NCI-H128 (cell line): ENCODE measurements around the gene IL1RAP.

Source experiments
- DNase-seq: peaks from one replicate; lab custom pipeline; 2025; ENCODE audit not compliant: unreplicated experiment; lab: John Stamatoyannopoulos, UW

IL1RAP gene

DNA sequence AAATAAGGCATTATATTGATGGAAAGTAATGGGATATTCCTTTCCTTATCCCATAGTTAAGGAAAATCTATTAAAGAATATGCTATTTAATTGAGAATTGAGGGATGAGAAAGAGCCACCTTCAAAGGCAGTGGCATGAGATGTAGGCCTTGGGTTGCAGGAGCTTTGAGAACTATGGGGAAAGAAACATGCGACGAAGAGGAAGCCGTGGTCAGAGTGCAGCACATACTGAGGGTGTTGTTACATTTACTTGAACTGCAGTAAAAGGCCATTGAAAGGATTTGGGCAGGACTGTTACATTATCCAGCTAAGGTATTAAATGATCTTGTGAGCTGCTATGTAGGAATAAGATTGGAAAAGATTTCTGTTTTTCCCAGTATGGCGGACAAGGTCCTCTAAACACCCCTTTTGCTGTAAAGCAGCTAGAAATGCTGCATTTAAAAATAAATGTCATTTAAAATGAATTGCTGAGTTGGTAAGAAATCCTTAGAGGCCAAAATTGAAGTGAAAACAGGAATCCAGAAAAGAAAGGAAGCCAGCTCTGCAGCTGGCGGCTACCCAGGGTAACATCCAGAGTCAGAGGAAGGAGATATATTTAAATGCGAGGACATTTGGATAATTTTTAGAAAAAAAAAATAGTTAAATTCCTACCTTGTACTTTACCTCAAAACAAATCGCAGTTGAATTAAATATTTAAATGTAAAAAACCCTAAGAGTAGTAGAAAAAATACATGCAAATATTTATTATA lies 61.7 kb downstream of the IL1RAP start:
- no peak for DNase-seq

DNA sequence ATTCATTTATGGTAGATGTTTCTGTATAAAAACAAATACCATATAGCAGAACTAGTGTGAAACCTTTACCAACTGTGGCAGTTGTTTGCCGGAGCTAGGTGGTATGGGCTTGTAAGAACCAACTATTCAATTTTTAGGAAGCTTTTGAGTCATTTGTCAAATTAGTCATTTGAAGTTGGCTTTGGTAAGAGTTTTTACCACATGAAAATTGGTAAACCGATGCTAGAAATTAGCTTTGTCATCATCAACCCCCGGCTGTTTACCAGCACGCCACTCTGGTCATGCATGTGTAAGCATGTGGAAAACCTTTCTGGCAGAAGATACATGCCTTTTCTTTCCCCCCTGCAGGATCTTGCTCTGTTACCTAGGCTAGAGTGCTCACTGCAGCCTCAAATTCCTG lies 63.3 kb downstream of the IL1RAP start:
- no peak for DNase-seq

DNA sequence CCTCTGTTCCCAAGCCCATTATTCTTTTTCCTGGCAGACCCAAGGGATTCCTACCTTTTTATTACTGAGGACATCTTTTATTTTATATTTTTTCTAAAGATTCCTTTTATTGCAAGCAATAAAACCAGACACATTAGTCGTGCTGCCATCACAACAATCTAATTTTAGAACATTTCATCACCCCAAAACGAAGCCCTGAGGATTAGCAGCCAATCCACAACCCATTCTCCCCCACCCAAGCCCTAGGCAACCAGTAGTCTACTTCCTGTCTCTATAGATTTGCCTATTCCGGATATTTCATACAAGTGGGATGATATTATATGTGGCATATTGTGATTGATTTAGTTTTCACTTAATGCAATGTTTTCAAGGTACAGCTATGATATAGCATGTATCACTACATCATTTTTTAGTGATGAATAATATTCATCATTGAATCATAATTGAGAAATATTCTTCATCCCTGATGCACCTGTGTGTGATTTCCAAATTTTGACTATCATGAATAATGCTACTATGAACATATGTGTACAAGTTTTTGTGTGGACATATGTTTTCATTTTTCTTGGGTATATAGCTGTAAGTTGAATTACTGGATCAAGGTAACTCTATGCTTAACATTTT lies 65.7 kb downstream of the IL1RAP start:
- DNase-seq = no peak

DNA sequence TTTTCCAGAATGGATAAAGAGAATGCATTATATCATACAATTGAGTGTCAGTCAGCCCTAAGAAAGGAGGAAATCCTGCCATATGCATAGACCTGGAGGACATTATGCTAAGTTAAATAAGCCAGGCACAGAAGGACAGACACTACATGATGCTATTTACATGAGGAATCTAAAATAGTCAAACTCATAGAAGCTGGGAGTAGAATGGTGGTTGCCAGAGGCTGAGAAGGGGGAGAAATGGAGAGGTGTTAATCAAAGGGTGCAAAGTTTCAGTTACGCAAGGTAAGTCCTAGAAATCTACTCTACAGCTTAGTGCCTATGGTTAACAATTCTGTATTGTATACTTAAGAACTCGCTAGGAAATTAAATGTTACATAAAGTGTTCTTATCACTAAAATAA lies 66.5 kb downstream of the IL1RAP start:
- no peak for DNase-seq

DNA sequence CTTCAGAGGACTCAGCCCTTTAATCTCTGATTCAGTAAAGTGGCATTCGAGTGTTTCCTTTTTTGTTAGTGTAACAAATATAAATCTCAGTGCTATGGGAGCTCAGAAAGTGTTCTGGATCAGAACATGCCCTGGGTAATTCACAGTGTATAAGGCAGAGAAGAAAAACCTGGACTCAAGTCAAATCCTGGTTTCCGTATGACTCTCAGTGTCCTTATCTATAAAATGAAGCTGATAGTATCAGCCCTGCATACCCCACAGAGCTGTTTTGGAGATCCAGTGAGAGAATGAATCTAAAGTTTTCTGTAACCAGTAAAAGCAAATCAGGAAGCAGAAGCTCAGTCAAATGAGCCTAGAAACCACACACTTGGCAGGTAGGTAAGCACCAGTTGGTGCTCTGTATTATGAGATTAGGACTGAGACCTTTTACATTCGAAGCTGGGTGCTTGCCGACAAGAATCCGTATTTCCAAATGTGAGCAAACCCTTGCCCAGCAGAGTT lies 67.2 kb downstream of the IL1RAP start:
- no peak for DNase-seq

DNA sequence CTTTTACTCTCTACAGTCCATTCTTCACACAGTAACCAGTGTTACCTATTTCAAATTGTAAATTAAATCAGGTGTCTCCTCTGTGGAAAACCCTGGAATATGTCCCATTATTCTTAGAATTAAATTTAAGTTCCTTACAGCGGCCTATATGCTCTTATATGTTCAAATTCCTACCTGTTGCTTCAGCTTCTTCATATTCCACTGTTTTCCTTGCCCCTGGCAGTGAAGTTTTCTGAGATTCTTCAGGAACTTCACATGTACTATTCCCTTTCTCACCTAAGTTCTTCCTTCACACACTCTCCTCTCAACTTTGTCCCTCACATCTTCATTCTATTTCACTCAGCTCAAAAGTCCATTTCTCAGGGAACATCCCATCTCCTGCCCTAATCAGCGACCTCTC lies 68.8 kb downstream of the IL1RAP start:
- no peak for DNase-seq

DNA sequence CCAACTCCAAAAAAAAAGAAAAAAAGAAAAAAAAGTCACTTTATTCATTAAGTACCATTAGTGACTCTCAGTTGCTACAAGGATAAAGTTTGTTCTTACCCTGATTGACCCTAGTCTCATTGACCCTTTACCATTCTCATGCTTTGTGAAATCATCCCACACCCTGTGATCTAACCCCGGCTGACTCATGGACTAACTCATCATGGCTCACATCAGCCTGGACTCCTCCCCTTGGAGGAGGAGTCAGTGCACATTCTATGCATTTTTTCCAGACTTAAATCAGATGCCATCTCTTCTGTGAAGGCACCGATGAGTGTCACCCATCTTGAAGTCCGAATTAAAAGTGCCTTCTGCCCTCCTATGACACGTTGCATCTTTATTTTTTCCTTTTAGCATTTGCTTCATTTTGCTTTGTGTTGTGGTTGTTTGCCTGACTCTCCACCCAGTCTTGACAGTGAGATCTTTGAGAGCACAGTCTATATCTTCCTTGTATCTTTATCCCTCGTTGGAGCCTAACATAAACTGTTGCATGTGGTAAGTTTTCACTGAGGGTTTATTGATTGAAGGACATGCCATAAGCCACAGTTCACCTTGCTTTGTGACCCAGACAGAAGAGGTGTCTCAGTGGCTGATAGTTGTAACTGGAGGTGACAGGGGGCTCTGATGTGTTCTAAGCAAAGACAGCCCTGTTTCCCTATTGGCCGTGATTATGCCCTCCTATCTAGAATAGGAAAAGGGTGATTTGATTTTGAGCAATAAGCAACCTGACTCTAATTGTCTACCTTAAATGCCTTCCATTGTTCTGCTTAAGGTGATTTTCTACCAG lies 72.1 kb downstream of the IL1RAP start:
- DNase-seq = no peak

DNA sequence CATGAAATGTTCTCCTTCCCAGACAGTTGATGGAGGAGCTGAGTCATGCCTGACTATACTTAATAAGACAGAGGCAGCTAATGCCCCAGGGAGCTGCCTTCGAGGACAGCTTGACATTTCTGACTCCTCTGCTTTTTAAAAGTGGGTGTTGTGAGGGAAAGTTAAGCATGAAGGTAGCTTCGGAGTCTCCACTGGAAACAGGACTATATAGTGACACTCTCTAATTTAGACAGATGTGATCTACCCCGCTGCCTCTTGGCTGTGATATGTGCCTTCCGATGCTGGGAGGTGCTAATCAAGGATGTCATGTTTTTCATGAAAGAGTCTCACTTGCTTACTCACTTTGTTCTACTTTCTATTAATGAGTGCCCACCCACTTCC lies 72.7 kb downstream of the IL1RAP start:
- DNase-seq = no peak

DNA sequence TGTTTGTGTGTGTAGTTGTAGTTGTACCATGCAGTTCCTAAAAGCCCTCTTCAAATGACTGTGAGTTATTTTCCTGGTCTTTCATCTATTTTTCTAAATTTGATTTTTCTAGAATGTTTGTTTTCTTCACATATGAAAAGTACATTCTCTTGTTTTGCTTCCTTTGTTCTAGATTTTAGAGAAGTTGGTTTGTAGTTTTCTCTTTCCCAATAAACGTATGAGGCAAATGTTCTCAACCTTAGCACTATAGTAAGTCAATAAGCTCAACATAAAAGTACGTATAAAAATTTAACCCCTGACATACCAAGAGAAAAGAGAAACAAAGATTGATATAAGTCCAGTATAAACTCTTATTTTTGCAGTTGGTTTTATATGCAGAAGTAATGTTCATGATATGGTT lies 74.7 kb downstream of the IL1RAP start:
- no peak for DNase-seq

DNA sequence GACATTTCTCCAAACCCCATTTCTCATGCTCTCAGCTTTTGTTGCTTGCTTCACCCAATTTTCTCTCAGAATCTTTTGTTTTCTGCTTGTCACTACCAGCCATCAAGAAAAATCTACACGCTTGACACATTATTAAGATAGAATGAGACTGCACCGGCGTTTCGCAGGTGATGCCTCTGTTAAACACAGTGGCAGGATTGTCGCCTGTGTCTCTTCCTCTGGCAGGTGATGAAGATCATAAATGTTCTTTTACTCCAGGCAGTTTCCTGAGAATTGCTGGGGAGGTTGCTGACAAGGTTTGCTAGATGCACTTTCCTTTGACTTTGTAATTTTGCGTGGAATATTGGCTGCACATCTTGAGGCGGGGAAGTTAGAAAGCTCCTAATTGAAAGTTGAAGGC lies 75.4 kb downstream of the IL1RAP start:
- DNase-seq = no peak

DNA sequence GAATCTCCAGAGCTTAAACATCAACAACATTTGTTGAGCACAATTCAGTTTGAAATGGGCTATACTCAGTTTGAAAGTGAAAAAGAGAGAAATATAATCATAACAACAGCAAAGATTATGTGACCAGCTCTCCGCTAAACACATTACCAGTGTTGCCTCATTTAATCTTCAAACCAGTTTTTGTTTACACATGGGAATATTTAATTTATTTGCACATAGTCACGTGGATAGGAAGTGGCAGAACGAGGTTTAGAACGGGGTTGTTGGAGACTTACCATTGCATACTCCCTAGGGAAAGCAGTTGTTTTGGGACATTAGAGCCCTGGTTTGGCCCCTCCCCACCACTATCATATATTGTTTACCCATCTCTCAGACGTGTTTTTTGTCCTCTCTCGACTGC lies 77.2 kb downstream of the IL1RAP start:
- DNase-seq = no peak

DNA sequence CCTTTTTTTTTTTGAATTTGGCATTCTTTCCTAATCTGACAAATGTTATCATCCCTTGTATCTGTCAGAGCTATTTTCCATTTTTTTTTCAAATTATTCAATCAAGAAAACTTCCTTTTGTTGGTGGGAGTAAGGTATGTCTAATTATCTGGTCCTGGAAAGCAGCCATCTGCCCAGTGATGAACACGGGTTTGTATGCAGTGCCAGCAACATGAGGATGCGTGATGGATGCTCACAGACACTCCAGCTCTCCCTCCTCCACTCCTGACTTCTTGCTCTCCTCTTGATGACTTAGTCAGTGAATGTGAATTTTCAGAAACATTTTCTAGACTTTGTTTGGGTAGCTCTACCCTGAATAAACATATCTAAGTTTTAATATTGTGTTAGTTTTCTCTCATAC lies 79.2 kb downstream of the IL1RAP start:
- DNase-seq = no peak

DNA sequence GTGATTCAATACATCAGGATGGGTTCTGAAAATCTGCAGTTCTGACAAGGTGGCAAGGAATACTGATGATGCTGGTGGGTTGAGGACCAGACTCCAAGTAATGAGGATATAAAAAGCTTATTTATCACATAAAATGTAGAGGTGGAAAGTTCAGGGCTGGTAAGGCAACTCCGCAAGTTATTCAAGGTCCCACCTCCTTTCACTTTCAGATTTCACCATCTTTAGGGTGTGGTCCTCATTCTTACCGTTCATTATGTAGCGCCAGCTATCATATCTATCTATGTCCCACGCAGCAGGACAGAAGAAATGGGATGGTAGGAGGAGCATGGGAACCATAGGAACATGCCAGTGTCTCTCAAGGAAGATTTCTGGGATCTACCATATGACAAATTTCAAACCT lies 80.3 kb downstream of the IL1RAP start:
- DNase-seq = no peak

DNA sequence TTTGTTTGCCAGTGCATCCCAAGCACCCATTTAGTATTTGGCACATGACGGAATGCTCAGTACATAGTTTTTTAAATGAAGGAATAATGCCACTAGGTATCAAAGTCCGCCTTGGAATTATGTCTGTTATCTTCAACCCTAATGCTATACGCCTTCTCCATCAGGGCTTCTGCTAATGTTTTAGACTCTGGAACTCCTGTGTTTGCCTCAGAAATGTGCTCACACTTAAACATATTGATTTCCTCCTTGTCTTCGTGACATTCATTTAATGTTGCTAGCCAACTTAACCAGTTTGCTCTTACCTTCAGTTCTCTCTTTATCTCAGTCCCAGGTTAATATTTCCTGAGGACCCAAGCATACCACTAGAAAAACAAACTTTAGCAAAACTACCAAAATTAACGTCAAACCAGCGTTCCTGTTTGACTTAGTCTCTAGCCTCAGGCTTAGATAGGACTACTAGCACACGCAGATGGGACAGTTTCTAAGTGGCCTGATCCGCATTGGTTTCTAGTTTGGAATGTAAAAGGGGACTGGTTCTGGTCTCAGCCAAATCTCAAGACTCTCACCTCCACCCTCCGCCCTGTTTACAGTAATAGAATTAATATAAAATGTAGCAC lies 81.4 kb downstream of the IL1RAP start:
- DNase-seq = no peak

DNA sequence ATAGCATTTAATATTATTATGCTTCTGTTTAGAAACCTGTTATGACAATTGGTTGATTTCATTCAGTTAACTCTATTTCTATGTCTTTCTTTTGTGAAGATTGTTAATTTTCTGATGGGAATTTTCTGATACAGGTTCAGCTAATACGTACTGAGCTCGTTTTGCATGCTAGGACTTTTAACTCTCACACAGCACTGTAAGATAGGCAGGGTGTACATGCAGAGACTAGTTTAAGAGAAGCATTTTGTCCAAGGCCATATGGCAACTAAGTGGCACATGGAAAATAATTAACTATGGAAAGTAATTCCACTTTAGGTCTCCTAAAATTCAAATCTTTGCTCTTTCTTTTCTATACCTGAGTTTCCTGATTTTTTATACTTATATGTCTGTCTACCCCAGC lies 81.9 kb downstream of the IL1RAP start:
- DNase-seq = no peak

DNA sequence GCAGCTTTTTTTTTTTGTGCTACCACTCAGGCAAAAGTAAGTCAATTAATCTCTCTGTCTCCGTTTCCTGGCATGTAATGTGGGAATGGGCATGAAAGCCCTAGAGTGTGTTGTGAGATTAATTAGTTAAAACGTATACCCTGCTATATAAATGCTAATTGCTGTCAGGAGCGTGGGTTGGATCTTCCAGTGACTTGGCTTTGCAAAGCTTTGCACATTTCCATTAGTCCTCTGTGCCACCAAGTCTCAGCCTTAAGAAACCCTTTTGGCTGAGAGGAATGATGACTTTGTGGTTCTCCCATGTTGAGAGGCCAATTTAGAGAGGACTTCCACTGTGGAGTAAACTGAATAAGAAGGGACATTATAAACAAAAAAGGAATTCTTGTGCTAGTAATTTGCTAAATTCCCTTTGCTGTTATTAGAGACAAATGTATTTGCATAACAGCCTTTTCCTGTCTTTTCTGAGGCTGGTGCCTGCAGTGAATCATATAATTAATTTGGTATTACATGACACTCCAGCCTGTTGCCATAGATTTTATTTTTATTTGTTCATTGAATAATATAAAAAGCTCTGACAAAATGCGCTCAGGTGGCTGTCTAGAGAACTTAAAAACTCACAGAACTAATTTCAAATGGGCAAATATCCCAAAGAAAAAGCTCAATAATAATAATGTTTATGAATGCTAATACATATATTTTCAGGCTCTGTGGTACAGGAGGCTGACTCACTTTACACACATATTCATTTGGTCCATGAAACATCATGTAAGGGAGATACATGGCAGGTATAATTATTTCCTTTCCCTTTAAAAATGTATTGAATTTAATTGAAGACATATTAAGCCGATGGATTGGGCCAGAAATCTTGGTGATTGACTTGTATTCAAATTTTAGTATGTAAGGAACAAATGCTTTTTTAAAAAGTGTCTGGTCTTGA lies 82.7 kb downstream of the IL1RAP start:
- DNase-seq = no peak

DNA sequence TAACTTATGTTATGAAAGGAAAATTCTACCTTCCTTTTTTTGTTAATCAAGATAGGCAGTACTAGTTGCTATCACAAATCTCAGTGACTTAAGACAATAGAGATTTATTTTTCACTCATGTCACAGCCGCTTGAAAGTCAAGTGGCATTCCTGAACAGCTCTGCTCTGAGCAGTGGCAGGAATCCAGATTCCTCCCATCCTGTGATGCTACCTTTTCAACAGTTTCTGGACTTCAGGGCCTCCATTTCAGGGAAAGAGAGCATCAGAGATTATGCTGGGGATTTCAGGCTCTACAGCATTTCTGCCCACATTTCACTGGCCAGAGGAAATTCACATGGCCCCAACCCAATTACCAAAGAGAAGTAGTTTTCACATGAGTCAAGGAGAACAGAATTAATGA lies 83.4 kb downstream of the IL1RAP start:
- DNase-seq = no peak

DNA sequence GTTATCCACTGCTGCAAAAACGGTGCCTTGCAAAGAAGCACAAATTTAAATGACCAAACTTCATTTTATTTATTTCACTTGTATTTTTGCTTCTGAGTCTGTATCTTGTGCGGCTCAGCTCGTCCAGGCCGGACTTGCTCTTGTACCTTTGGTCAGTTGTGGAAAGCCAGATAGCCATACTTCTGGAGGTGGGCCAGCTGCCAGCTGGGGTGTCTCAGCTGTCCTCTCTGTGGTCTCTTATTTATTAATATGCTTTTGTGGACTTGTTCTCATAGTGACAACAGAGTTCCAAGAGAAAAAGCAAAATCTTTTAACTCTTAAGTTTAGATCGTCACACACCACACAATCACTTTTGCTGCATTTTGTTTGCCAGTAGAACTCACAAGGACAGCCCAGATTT lies 87.7 kb downstream of the IL1RAP start:
- no peak for DNase-seq

DNA sequence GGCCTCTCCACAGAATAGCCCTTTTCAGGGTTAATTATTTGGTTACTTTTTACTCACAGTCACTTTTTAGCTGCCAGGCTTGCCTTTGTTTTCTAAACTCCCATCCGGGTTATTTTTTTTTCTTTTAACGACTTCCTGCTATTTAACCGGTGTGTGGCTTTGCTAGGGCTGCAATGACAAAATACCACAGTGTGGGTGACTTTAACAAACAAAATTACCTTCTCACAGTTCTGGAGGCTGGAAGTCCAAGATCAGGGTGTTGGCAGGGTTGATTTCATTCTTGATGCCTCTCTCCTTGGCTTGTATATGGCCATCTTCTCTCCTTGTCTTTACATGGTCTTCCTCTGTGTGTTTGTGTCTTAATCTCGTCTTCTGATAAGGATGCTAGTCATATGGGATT lies 91.5 kb downstream of the IL1RAP start:
- no peak for DNase-seq

DNA sequence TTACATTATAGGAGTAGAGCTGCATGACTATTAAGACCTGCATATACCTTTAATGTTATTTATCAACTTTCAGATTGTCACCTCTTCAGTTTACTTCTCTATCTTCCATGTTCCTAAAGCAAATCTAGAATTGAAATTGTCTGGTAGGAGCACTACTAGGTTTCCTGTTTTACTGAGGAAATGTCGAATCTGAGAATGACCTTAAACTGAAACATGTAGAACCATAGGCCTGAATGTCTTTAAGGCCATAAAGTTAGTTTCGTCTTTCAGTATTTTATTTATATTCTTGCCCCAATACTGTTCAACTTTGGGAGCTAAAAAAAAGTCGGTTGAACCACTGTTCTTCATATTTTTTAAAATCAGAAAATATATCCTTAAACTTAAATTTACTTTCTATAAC lies 92.7 kb downstream of the IL1RAP start:
- DNase-seq = no peak

DNA sequence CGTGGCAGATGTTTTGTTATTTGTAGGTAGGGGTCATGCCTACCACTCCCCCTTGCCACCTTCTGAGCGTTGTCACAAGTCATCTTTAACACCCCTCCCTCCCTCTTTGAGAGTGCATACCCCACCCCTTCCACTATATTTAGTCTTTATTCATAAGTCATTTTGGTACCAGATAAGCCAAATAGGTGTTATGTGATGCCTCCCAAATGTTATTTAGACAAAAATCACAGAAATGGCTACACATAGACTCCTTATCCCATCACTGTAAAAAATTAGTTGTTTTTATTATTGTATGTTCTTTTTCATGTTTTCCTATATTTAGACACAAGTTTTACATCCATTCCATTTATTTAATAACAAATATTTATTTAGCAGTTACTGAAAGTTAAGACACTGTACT lies 93.1 kb downstream of the IL1RAP start:
- no peak for DNase-seq
